Measurements from ENCODE around the gene LMX1B. TPM values are rescaled to one million over a fixed set of nuclear protein-coding genes. Genes with fewer than 3 reads are reported as not detected.
A peak's percentile ranks its signal among the peaks of the same experiment; 100 is the strongest.

LMX1B gene
- total RNA-seq, 1 experiment from 2014 or later, result 12.4 TPM

- TF ChIP-seq ATF2 (CRISPR knock-in tag; IDR thresholded peaks at IDR 0.05; ENCODE audit: borderline replicate concordance, low read depth), result no peak
- TF ChIP-seq CREM (CRISPR knock-in tag; IDR thresholded peaks at IDR 0.05), result peak; percentile 50; the same call in 1 of the 2 replicates
- 0 out of 2 replicates have a peak, but pooled peaks have one; percentile 8 for TF ChIP-seq USF2 (CRISPR knock-in tag; IDR thresholded peaks at IDR 0.05)
- no peak for TF ChIP-seq KAT7 (CRISPR knock-in tag; IDR thresholded peaks at IDR 0.05; ENCODE audit: borderline replicate concordance)
- no peak for TF ChIP-seq ZNF263 (CRISPR knock-in tag; IDR thresholded peaks at IDR 0.05; ENCODE audit: low read depth)
- peak; percentile 70; the same call in 1 of the 2 replicates for TF ChIP-seq SP1 (CRISPR knock-in tag; conservative IDR thresholded peaks at IDR 0.05)
- TF ChIP-seq FOXK1 (CRISPR knock-in tag; IDR thresholded peaks at IDR 0.05), result peak; percentile 46; the same call in 1 of the 2 replicates
These were observed 48.0 kb downstream of the LMX1B start (continued) for GRCh38 chr9:126661521-126662251.

- ChIA-PET CTCF (interaction anchor here (1.0 to 4.2 kb wide), 7 partner anchors 14 to 118 kb away, joined by 3 to 76 read pairs (median 18); no protein-coding TSS in a partner anchor), POLR2A (no interaction called here)
- no peak for DNase-seq (ENCODE audit: low spot score)
- no peak for ATAC-seq
- H3K4me3 Mint-ChIP-seq, result no peak overlapping the region
- peaks cover 18% of the 10 kb centered on the region for H3K27me3 Mint-ChIP-seq (ENCODE audit: low read depth)
- H3K36me3 Mint-ChIP-seq, result no peaks in the 10 kb centered on the region
- peaks cover 44% of the 10 kb centered on the region for H3K4me1 Mint-ChIP-seq
- TF ChIP-seq SP1 (CRISPR knock-in tag; conservative IDR thresholded peaks at IDR 0.05) (no peak), CDX4 (CRISPR knock-in tag; IDR thresholded peaks at IDR 0.05; ENCODE audit: borderline replicate concordance) (no peak), OVOL2 (CRISPR knock-in tag; IDR thresholded peaks at IDR 0.05; ENCODE audit: borderline replicate concordance) (no peak), SMAD3 (CRISPR knock-in tag; IDR thresholded peaks at IDR 0.05; ENCODE audit: borderline replicate concordance) (no peak), ZNF232 (CRISPR knock-in tag; IDR thresholded peaks at IDR 0.05) (no peak), MYBL2 (CRISPR knock-in tag; IDR thresholded peaks at IDR 0.05) (no peak), ZBTB43 (CRISPR knock-in tag; IDR thresholded peaks at IDR 0.05) (no peak)
- no peaks in the 10 kb centered on the region for H3K9me3 Mint-ChIP-seq
- H3K27ac Mint-ChIP-seq, result no peak overlapping the region
These were observed 49.9 kb downstream of the LMX1B start for GRCh38 chr9:126663661-126664072.

- CTCF ChIA-PET, result interaction anchor here (0.7 to 5.0 kb wide), 11 partner anchors 9 to 117 kb away, joined by 3 to 36 read pairs (median 5); no protein-coding TSS in a partner anchor
- H3K27ac Mint-ChIP-seq, result peak overlapping the region; percentile 67; the same call in 1 of the 2 replicates
- ATAC-seq, result peak; percentile 35
These were observed 51.3 kb downstream of the LMX1B start for GRCh38 chr9:126664900-126665643.

More at GRCh38 chr9:126664900-126665643, 51.3 kb downstream of the LMX1B start:
- peak; percentile 82 for DNase-seq (ENCODE audit: low spot score)
- Mint-ChIP-seq H3K9me3 (no peaks in the 10 kb centered on the region), H3K4me3 (peak overlapping the region; percentile 72), H3K4me1 (peaks cover 44% of the 10 kb centered on the region), H3K36me3 (no peaks in the 10 kb centered on the region), H3K27me3 (ENCODE audit: low read depth) (peaks cover 18% of the 10 kb centered on the region)
- POLR2A ChIA-PET, result interaction anchor here (0.6 kb wide), 1 partner anchor 37 kb away, joined by 4 read pairs; no protein-coding TSS in a partner anchor
- TF ChIP-seq IRF2 (CRISPR knock-in tag; IDR thresholded peaks at IDR 0.05; ENCODE audit: borderline replicate concordance, low read depth) (no peak), ZBTB21 (CRISPR knock-in tag; IDR thresholded peaks at IDR 0.05; ENCODE audit: borderline replicate concordance) (peak; percentile 74; the same call in 1 of the 2 replicates), RORB (CRISPR knock-in tag; IDR thresholded peaks at IDR 0.05) (no peak), ZNF138 (CRISPR knock-in tag; conservative IDR thresholded peaks at IDR 0.05) (no peak), TEAD1 (CRISPR knock-in tag; IDR thresholded peaks at IDR 0.05) (0 out of 2 replicates have a peak, but pooled peaks have one; percentile 41), EMX1 (CRISPR knock-in tag; IDR thresholded peaks at IDR 0.05) (no peak), MAX (CRISPR knock-in tag; IDR thresholded peaks at IDR 0.05) (peak; percentile 42; the same call in 1 of the 2 replicates), PREB (CRISPR knock-in tag; IDR thresholded peaks at IDR 0.05; ENCODE audit: borderline replicate concordance) (no peak), SP1 (CRISPR knock-in tag; conservative IDR thresholded peaks at IDR 0.05) (0 out of 2 replicates have a peak, but pooled peaks have one; percentile 33), ZNF281 (CRISPR knock-in tag; IDR thresholded peaks at IDR 0.05) (peak; percentile 97)

All from WTC11 (cell line).